ENCODE data around the gene EIF1AD.
"Not testable (repeated sequence)": the region's sequence is repeated elsewhere in the genome, so short reads cannot be mapped to it uniquely, and the experiment has no call there.

EIF1AD gene

GRCh38 chr11:66035653-66036333 is 33.8 kb upstream of the EIF1AD start:
- no peak for TF ChIP-seq CTCF (conservative IDR thresholded peaks at IDR 0.05)
- TF ChIP-seq ZFX (IDR thresholded peaks at IDR 0.05), result no peak
- no peak overlapping the region for H3K27ac ChIP-seq

GRCh38 chr11:66032957-66033735 is 31.2 kb upstream of the EIF1AD start:
- no peak overlapping the region for H3K27ac ChIP-seq
- TF ChIP-seq CTCF (conservative IDR thresholded peaks at IDR 0.05), result no peak
- no peak for TF ChIP-seq ZFX (IDR thresholded peaks at IDR 0.05)

GRCh38 chr11:66026017-66026529 is 24.1 kb upstream of the EIF1AD start, which contains the start of gene CATSPER1:
CATSPER1 (minus strand) TSS chr11:66026479; CDS start chr11:66026379, 100 bp downstream.
- no peak within 1 kb of the TSS for H3K27ac ChIP-seq
- no peak for TF ChIP-seq CTCF (conservative IDR thresholded peaks at IDR 0.05)
- no peak for TF ChIP-seq ZFX (IDR thresholded peaks at IDR 0.05)

GRCh38 chr11:66023186-66023440 is 21.2 kb upstream of the EIF1AD start:
- H3K27ac ChIP-seq, result not testable (repeated sequence)

- TF ChIP-seq ZFX (IDR thresholded peaks at IDR 0.05) (no peak), CTCF (conservative IDR thresholded peaks at IDR 0.05) (peak; percentile 98)
- H3K27ac ChIP-seq, result no peak overlapping the region
These were observed 20.6 kb upstream of the EIF1AD start for GRCh38 chr11:66022401-66023185.

- no peak overlapping the region for H3K27ac ChIP-seq
- TF ChIP-seq CTCF (conservative IDR thresholded peaks at IDR 0.05) (no peak), ZFX (IDR thresholded peaks at IDR 0.05) (no peak)
These were observed 18.8 kb upstream of the EIF1AD start for GRCh38 chr11:66020618-66021357.

GRCh38 chr11:66020212-66020611 is 18.3 kb upstream of the EIF1AD start:
- TF ChIP-seq CTCF (conservative IDR thresholded peaks at IDR 0.05), result no peak
- no peak for TF ChIP-seq ZFX (IDR thresholded peaks at IDR 0.05)
- H3K27ac ChIP-seq, result no peak overlapping the region

Data from C4-2B (cell line).